SHP77 treated with DMSO at 0.1 percent for 48 hours (cell line): ENCODE results near the gene SNAPC5.
"Not testable (repeated sequence)": the region's sequence is repeated elsewhere in the genome, so short reads cannot be mapped to it uniquely, and the experiment has no call there.

Experiments used
- DNase-seq: peaks from one replicate; lab custom pipeline; 2025; lab: John Stamatoyannopoulos, UW

SNAPC5 gene

GRCh38 chr15:66491846-66492245, 5.7 kb downstream of the SNAPC5 start:
- DNase-seq: no peak

DNA sequence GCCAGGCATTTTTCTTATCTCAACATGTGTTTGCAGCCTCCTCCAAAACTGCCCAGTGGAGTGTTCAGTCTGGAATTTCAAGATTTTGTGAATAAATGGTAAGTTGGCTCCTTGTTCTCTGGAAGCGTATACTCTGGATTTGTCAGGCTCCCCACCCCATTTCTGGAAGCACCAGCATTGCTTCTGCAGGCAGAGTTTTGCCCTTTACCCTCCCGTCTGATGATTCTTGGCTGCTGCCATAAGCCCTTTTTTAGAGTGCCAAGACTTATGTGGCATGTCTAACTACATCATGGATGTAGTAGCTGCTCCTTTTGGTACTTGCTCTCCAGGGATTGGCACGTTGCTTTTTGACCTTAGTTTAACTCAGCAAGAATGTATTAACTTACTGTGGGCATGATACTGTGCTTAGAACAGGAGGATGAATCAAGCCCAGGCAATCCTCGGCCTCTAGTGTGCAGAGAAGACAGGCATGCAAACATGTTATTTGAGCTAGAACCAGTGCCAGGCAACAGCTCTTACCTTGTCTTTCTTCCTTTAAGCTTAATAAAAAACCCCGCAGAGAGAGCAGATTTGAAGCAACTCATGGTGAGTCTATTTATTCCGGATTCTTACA, 8.3 kb downstream of the SNAPC5 start:
- no peak for DNase-seq

GRCh38 chr15:66488525-66488924, 9.0 kb downstream of the SNAPC5 start:
- DNase-seq: no peak

DNA sequence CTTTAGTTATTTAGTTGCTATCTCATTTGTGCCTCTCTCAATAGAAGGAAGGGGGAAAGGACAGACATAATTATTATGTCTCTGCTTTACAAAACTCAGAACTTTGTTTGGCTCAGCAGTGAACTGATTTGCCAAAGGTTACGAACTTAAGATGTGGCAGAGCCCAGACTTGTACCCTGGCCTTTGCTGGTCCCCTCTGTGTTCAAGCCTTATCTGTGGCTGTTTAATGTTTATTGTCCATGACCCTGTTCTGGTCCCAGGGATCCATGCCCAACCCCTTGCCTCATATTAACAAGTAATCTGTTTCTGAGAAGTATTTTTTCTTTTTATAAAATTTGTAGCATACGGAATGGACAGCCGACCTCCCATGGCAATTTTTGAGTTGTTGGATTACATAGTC, 10.7 kb downstream of the SNAPC5 start:
- no peak for DNase-seq

DNA sequence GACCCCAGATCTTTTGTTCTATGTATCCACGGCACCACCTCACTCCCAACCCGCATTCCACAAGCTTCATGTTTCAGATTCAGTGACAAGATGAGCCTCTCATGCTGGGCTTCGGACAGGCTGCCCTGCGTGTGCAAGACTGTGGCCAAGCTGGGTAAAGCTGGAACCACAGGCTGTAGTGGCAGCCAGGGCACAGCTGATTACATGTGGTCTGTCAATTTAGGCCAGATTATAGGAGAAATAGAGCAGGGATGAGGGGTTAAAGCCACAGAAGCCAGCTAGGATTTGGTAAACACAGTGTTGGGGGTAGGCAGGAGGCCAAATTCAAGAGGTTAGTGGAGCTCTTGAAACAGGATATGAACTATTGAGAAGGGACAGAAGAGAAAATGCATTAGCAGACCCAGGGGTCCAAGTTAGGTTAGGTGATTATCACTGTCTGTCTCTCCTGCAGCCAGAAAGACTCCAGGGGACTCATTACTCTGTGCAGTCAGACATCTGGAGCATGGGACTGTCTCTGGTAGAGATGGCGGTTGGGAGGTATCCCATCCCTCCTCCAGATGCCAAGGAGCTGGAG, 12.9 kb downstream of the SNAPC5 start:
- no peak for DNase-seq

- DNase-seq: no peak
Observed at GRCh38 chr15:66483131-66483566, 14.4 kb downstream of the SNAPC5 start.

- no peak for DNase-seq
Observed at GRCh38 chr15:66482539-66482938, 15.0 kb downstream of the SNAPC5 start.

DNA sequence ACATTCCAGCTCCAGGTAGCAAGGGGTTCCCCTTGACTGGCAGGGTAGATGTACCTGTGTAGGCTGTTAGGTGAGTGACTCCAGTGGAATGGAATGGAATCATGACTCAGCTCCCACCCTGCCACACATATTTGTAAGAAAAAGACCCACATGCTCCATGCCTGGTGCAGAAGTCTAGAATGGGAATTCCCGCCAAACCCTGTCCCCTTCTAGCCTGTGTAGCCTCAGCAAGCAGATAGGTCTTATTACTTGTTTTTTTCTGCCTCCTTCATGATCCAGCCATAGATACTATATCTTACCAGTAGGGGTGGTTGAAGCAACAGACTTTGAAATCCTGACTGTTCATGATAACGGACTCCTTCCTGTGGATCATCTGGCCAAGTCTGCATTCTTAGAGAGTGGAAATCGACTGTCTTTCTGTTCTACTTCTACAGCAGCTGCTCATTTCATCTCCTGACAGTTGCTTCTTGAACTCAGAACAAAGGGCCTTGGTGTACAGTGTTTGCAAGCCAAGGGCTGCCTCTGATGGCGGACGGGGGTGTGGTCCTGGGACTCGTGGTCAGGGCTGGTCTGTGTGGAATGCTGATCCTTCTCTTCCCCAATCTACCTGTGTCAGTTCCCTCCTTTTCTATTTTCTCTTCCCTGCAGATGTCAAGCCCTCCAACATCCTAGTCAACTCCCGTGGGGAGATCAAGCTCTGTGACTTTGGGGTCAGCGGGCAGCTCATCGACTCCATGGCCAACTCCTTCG, 16.3 kb downstream of the SNAPC5 start:
- no peak for DNase-seq

- DNase-seq: no peak
Observed at GRCh38 chr15:66480267-66480666, 17.3 kb downstream of the SNAPC5 start.

DNA sequence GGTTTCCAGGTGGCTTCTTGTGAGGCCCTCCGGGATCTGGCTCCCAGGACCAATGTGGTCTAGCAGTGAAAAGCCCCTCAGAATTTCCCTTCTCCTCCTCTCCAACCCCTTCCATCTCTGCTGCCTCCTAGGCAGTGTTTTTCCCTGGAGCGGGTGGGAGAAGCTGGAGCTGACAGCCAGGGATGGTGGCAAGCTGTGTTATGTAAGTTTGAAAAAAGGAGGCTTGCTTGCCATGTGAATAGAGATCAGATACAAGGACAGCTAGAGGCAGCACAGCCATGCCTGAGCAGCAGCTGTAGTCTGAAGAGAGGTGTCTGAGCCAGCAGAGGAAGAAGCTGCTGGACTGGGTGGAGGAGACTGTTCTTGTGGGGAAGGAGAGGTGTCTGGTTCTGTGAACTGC, 20.6 kb downstream of the SNAPC5 start:
- DNase-seq: no peak

DNA sequence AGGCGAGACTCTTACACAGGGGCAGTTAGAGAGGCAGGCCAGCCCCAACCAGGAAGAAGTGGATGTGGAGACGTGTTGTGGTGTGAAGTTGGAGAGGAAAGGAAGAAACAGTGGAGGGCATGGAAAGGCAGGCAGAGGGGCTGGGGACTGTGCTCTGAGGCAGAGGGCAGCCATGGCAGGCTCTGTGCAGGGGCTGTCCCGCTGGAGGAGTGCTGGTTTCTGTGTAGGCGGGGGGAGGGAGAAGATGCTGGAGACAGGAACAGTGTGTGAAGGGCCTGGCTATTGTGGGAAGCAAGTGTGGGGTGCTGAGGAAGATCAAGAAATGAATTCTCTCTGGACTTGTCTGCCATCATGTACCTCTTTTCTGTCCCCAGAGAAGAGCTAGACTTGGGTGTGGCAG, 21.0 kb downstream of the SNAPC5 start:
- no peak for DNase-seq

- no peak for DNase-seq
Observed at GRCh38 chr15:66474963-66475362, 22.6 kb downstream of the SNAPC5 start.

DNA sequence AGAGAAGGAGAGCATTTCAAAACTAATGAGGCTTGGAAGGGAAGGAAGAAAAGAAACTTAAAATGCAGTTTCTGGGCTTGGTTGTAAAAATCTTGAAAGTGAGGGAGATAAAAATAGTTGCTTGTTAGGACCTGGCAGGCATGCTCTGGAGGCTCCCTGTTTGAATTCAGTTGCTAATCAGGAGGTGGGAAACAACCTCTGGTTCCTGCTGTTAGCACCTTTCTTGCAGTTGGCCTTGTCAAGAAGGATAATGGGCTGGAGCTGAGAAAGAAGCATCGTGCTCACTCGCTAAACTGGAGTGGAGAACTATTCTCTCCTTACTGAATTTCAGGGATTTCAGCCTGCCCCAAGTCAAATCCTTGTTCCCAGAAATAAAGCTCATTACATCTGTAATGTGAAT, 23.4 kb downstream of the SNAPC5 start:
- DNase-seq: no peak

- no peak for DNase-seq
Observed at GRCh38 chr15:66472176-66472999, 25.2 kb downstream of the SNAPC5 start.

DNA sequence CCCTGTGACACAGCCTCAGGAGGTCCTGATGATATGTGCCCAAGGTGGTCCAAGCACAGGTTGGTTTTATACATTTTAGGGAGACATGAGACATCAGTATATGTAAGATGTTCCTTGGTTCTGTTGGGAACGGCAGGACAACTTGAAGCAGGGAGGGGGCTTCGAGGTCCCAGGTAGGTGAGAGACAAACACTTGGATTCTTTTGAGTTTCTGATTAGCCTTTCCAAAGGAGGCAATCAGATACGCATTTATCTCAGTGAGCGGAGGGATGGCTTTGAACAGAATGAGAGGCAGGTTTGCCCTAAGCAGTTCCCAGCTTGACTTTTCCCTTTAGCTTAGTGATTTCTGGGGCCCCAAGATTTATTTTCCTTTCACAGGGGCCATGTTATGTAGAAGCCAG, 26.7 kb downstream of the SNAPC5 start:
- DNase-seq: not testable (repeated sequence)

- DNase-seq: not testable (repeated sequence)
Observed at GRCh38 chr15:66467162-66468040, 30.2 kb downstream of the SNAPC5 start.

DNA sequence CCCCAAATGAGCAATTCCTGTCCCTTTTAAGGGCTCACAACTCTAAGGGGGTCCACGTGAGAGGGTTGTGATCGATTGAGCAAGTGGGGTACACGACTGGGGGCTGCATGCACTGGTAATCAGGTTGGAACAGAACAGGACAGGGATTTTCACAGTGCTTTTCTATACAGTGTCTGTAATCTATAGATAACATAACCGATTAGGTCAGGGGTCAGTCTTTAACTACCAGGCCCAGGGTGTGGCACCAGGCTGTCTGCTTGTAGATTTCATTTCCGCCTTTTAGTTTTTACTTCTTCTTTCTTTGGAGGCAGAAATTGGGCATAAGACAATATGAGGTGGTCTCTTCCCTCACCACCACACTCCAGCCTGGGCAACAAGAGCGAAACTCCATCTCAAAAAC, 32.3 kb downstream of the SNAPC5 start:
- not testable (repeated sequence) for DNase-seq

GRCh38 chr15:66462627-66463026, 34.9 kb downstream of the SNAPC5 start:
- no peak for DNase-seq

DNA sequence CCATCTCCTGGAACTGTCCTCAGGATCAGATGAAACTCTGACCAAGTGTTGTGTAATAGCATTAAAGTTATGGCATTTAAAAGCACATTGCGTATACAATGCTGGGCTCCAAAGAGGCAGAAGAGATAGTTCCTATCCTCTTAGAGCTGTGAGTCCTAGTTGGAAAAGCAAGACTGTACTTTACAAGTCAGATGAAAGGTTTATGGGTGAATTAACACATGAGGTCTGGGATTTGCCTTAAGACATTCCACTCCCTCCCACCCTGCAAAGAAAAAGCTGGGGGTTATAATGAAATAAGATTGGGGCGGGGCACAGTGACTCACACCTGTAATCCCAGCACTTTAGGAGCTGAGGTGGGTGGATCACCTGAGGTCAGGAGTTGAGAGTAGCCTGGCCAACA, 35.6 kb downstream of the SNAPC5 start:
- no peak for DNase-seq

- not testable (repeated sequence) for DNase-seq
Observed at GRCh38 chr15:66461294-66461693, 36.3 kb downstream of the SNAPC5 start.

DNA sequence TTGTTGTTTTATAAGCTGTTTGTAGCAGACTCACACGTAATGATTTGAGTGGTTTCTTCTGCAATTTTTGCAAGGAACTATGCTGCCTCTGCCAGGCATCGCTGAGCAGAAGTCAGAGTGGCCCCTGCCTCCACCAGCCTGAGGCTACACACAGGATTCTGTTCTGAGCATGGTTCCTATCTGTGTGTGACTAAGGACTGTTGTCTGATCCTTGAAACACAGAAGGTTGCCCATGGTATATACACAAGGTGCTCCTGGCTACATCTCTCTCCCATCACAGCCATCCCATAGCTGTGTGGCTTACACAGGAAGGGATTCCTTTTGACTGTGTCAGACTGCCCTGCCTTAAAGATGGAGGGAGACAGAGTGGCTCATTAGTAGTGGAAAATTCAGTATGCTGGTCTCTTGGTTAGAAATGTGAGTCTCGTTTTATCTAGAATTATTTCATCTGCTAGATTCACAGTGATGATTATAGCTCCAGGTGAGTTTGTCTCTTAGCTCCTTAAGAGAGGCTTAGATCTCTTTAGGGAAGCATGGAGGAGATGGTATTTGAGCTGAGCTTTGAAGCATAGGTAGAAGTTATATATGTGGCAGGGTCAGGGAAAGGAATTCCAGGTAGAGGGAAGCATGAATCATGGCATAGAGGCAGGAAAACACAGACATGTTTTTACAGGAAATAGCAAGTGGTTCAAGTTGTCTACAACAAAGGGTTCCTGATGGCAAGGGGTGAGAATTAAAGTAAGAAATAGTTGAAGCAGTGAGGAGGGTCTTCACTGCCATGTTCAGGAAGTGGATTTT, 37.5 kb downstream of the SNAPC5 start:
- DNase-seq: no peak
